Measurements from ENCODE around the gene NNT.

GRCh38 chr5:43589310-43589709, 13.7 kb upstream of the NNT start:
- TF ChIP-seq POLR2AphosphoS5 (IDR thresholded peaks at IDR 0.05; ENCODE audit: low read depth, low read length) (no peak), POLR2A (IDR thresholded peaks at IDR 0.05; ENCODE audit: low read depth, low read length) (no peak)
